Measurements from ENCODE around the gene CTNNA3.

GRCh38 chr10:67043041-67043440, 653.0 kb downstream of the CTNNA3 start:
- TF ChIP-seq CTCF (IDR thresholded peaks at IDR 0.05) (no peak), POLR2AphosphoS5 (IDR thresholded peaks at IDR 0.05) (no peak), EP300 (IDR thresholded peaks at IDR 0.05; ENCODE audit: low read depth) (no peak), POLR2A (IDR thresholded peaks at IDR 0.05) (no peak)
